HepG2 (cell line): ENCODE results near the gene VAC14. TPM values are rescaled to one million over a fixed set of nuclear protein-coding genes. Genes with fewer than 3 reads are reported as not detected.
A peak's percentile ranks its signal among the peaks of the same experiment; 100 is the strongest.

Experiments used
- ARID2 ChIP-seq: sonication (generic); formaldehyde crosslinking; IDR thresholded peaks from 2 replicates; pipeline ENCODE4 v1.8.1; 2022; ENCODE audit warnings: mild to moderate bottlenecking, missing genetic modification reagents, borderline replicate concordance
- CCDC6 ChIP-seq: sonication (generic); formaldehyde crosslinking; IDR thresholded peaks from 2 replicates; pipeline ENCODE4 v1.8.1; 2022; ENCODE audit warnings: mild to moderate bottlenecking, missing genetic modification reagents, moderate library complexity
- ETV5 ChIP-seq: IDR thresholded peaks from 2 replicates; pipeline ENCODE4 v1.6.1; 2018; ENCODE audit warnings: missing biosample characterization, missing genetic modification reagents, inconsistent platforms, borderline replicate concordance
- GATAD2A ChIP-seq: IDR thresholded peaks from 2 replicates; pipeline ENCODE4 v1.6.1; 2016
- HOXA5 ChIP-seq: sonication (generic); formaldehyde crosslinking; IDR thresholded peaks from 2 replicates; pipeline ENCODE4 v1.4.0; 2020; ENCODE audit warnings: missing genetic modification reagents
- HOXA9 ChIP-seq: sonication (generic); formaldehyde crosslinking; IDR thresholded peaks from 2 replicates; pipeline ENCODE4 v1.8.1; 2022; ENCODE audit warnings: missing genetic modification reagents, mild to moderate bottlenecking, moderate library complexity, borderline replicate concordance
- JARID2 ChIP-seq: sonication (generic); formaldehyde crosslinking; IDR thresholded peaks from 2 replicates; pipeline ENCODE4 v1.8.1; 2023; ENCODE audit warnings: missing genetic modification reagents, inconsistent platforms; ENCODE audit not compliant: insufficient replicate concordance
- RAD21 ChIP-seq: fragments of 450-650 bp; formaldehyde crosslinking; IDR thresholded peaks from 2 replicates; pipeline ENCODE4 v1.5.0; 2020; ENCODE audit warnings: mild to moderate bottlenecking
- RFXAP ChIP-seq: sonication (generic); formaldehyde crosslinking; IDR thresholded peaks from 2 replicates; pipeline ENCODE4 v1.4.0; 2020; ENCODE audit warnings: missing genetic modification reagents, borderline replicate concordance
- SPEN ChIP-seq: sonication (generic); formaldehyde crosslinking; IDR thresholded peaks from 2 replicates; pipeline ENCODE4 v1.5.1; 2020; ENCODE audit warnings: low read depth, mild to moderate bottlenecking, missing genetic modification reagents
- ZBTB21 ChIP-seq: sonication (generic); formaldehyde crosslinking; IDR thresholded peaks from 2 replicates; pipeline ENCODE4 v1.4.0; 2020; ENCODE audit warnings: missing genetic modification reagents
- ZNF343 ChIP-seq: sonication (generic); formaldehyde crosslinking; IDR thresholded peaks from 2 replicates; pipeline ENCODE4 v1.4.0; 2020; ENCODE audit warnings: mild to moderate bottlenecking, missing genetic modification reagents
- ZNF619 ChIP-seq: sonication (generic); formaldehyde crosslinking; IDR thresholded peaks from 2 replicates; pipeline ENCODE4 v1.4.0; 2020; ENCODE audit warnings: mild to moderate bottlenecking, missing genetic modification reagents
- ZNF672 ChIP-seq: sonication (generic); formaldehyde crosslinking; IDR thresholded peaks from 2 replicates; pipeline ENCODE4 v1.8.1; 2022; ENCODE audit warnings: missing genetic modification reagents
- ZNF720 ChIP-seq: sonication (generic); formaldehyde crosslinking; IDR thresholded peaks from 2 replicates; pipeline ENCODE4 v1.4.0; 2020; ENCODE audit warnings: missing genetic modification reagents
- ZSCAN21 ChIP-seq: sonication (generic); formaldehyde crosslinking; IDR thresholded peaks from 2 replicates; pipeline ENCODE4 v1.8.0; 2022; ENCODE audit warnings: mild to moderate bottlenecking, missing genetic modification reagents, moderate library complexity, borderline replicate concordance
- ZSCAN25 ChIP-seq: sonication (generic); formaldehyde crosslinking; IDR thresholded peaks from 2 replicates; pipeline ENCODE4 v1.8.0; 2022; ENCODE audit warnings: mild to moderate bottlenecking, missing genetic modification reagents
- polyA plus RNA-seq, 8 experiments: library from polyadenylated mRNA; depleted of rRNA in 3 of 8; stranded (reverse) in 7 of 8; unstranded in 1 of 8; fragments of >200 nt; fragmentation: Illumina TruSeq in 4 of 8; extraction: Trizol in 4 of 8; gene quantifications; 2 replicates each; pipeline versions ENCODE4 v1.2.1 to v1.2.3, GENCODE V29; 2011 to 2016; ENCODE audit warnings: low read depth in 4 of 8, missing spikeins in 1 of 8, mixed read lengths in 1 of 8; ENCODE audit not compliant: insufficient read depth in 1 of 8
- total RNA-seq, 5 experiments: library from RNA; depleted of rRNA; stranded (reverse); fragments of >200 nt; fragmentation: Illumina TruSeq; extraction: Trizol; gene quantifications; 2 replicates each; pipeline ENCODE4 v1.2.3, GENCODE V29; 2016; ENCODE audit warnings: low read depth in 1 of 5
- TF ChIP-seq, protein P1 (sequence below): IDR thresholded peaks from 2 replicates; pipeline ENCODE4 v1.6.1; 2016; ENCODE audit warnings: mild to moderate bottlenecking
- TF ChIP-seq, protein P2 (sequence below): sonication (generic); formaldehyde crosslinking; conservative IDR thresholded peaks from 2 replicates; pipeline ENCODE4 v1.5.0; 2020; ENCODE audit warnings: missing genetic modification reagents
- TF ChIP-seq, protein P3 (sequence below): sonication (generic); formaldehyde crosslinking; IDR thresholded peaks from 2 replicates; pipeline ENCODE4 v1.4.0; 2020; ENCODE audit warnings: low read depth, mild to moderate bottlenecking, missing genetic modification reagents
- TF ChIP-seq, protein P4 (sequence below): sonication (generic); formaldehyde crosslinking; conservative IDR thresholded peaks from 2 replicates; pipeline ENCODE4 v1.4.0; 2020; ENCODE audit warnings: missing genetic modification reagents
- TF ChIP-seq, protein P5 (sequence below): sonication (generic); formaldehyde crosslinking; IDR thresholded peaks from 2 replicates; pipeline ENCODE4 v1.8.0; 2022; ENCODE audit warnings: missing genetic modification reagents, mild to moderate bottlenecking, inconsistent platforms, borderline replicate concordance

VAC14 gene
- total and polyA plus RNA-seq, 2 of the 13 experiments (the other 11 are each of a cell fraction or from before 2014, with no cell fraction given) = 23.5 to 24.6 TPM

DNA sequence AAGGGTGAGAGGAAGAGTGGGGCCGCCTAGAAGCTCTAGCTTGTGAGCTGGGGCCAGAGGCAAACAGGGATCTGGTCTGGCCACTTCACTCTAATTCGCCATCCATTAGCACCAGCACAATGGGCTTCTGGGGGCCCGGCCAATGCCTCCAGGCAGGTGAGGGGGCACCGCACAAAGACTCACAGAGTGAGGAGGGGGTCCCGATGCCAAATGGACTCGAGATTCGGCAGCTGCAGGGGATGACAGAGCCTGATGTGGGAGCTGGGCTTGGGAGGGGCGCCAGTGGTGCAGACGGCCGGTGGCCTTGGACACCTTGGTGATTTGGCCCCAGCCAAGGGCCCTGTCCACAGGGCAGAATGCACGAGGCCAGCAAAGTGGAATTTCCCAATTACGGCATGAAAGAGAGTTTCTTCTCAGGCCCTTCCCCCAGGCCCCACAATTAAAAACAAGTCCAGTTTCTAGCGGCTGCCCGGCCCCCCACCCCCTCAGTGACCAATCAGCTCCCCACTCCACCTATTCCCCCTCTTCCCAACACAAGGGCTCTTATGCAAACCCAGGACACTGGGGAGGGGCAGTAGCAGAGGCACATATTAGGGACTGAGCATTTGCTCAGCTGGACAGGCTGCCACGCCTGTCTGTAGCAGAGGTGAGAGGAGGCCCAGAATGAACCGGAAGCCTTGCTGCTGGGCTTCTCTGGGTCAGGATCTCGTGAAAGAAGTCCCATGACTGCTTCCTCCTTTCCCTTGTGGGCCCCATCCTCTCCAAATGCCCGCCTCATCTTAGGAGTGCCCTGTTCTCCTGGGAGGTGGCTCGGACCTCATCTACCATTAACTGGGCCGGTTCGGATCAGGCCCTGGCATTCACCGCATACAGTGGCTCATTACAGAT lies 75.7 kb downstream of the VAC14 start (continued):
- TF ChIP-seq ZBTB21 (CRISPR knock-in tag) (peak; percentile 69), ZSCAN25 (CRISPR knock-in tag) (peak; percentile 70; the same call in 1 of the 2 replicates), RFXAP (peak; percentile 92), SPEN (CRISPR knock-in tag) (peak; percentile 95), JARID2 (CRISPR knock-in tag) (peak; percentile 66), HOXA5 (CRISPR knock-in tag) (no peak; the same call in 1 of the 2 replicates), ZNF343 (CRISPR knock-in tag) (peak; percentile 89; the same call in 1 of the 2 replicates), HOXA9 (CRISPR knock-in tag) (no peak; the same call in 1 of the 2 replicates), ZSCAN21 (peak; percentile 70; the same call in 1 of the 2 replicates), RAD21 (CRISPR knock-in tag) (peak; percentile 31), ARID2 (CRISPR knock-in tag) (peak; percentile 97), ZNF619 (CRISPR knock-in tag) (no peak), ETV5 (CRISPR knock-in tag) (peak; percentile 96), ZNF672 (CRISPR knock-in tag) (no peak), CCDC6 (CRISPR knock-in tag) (peak; percentile 91), ZNF720 (CRISPR knock-in tag) (no peak), GATAD2A (peak; percentile 80; the same call in 1 of the 2 replicates)
- TF ChIP-seq, protein P1, sequence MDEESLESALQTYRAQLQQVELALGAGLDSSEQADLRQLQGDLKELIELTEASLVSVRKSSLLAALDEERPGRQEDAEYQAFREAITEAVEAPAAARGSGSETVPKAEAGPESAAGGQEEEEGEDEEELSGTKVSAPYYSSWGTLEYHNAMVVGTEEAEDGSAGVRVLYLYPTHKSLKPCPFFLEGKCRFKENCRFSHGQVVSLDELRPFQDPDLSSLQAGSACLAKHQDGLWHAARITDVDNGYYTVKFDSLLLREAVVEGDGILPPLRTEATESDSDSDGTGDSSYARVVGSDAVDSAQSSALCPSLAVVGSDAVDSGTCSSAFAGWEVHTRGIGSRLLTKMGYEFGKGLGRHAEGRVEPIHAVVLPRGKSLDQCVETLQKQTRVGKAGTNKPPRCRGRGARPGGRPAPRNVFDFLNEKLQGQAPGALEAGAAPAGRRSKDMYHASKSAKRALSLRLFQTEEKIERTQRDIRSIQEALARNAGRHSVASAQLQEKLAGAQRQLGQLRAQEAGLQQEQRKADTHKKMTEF (CRISPR knock-in tag) = peak; percentile 91
- TF ChIP-seq, protein P2, sequence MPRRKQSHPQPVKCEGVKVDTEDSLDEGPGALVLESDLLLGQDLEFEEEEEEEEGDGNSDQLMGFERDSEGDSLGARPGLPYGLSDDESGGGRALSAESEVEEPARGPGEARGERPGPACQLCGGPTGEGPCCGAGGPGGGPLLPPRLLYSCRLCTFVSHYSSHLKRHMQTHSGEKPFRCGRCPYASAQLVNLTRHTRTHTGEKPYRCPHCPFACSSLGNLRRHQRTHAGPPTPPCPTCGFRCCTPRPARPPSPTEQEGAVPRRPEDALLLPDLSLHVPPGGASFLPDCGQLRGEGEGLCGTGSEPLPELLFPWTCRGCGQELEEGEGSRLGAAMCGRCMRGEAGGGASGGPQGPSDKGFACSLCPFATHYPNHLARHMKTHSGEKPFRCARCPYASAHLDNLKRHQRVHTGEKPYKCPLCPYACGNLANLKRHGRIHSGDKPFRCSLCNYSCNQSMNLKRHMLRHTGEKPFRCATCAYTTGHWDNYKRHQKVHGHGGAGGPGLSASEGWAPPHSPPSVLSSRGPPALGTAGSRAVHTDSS (CRISPR knock-in tag) = 0 out of 2 replicates have a peak, but pooled peaks have one; percentile 81
- TF ChIP-seq, protein P3, sequence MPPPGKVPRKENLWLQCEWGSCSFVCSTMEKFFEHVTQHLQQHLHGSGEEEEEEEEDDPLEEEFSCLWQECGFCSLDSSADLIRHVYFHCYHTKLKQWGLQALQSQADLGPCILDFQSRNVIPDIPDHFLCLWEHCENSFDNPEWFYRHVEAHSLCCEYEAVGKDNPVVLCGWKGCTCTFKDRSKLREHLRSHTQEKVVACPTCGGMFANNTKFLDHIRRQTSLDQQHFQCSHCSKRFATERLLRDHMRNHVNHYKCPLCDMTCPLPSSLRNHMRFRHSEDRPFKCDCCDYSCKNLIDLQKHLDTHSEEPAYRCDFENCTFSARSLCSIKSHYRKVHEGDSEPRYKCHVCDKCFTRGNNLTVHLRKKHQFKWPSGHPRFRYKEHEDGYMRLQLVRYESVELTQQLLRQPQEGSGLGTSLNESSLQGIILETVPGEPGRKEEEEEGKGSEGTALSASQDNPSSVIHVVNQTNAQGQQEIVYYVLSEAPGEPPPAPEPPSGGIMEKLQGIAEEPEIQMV (CRISPR knock-in tag) = peak; percentile 66; the same call in 1 of the 2 replicates
- TF ChIP-seq, protein P4, sequence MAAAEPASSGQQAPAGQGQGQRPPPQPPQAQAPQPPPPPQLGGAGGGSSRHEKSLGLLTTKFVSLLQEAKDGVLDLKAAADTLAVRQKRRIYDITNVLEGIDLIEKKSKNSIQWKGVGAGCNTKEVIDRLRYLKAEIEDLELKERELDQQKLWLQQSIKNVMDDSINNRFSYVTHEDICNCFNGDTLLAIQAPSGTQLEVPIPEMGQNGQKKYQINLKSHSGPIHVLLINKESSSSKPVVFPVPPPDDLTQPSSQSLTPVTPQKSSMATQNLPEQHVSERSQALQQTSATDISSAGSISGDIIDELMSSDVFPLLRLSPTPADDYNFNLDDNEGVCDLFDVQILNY (CRISPR knock-in tag) = no peak; the same call in 1 of the 2 replicates
- TF ChIP-seq, protein P5, sequence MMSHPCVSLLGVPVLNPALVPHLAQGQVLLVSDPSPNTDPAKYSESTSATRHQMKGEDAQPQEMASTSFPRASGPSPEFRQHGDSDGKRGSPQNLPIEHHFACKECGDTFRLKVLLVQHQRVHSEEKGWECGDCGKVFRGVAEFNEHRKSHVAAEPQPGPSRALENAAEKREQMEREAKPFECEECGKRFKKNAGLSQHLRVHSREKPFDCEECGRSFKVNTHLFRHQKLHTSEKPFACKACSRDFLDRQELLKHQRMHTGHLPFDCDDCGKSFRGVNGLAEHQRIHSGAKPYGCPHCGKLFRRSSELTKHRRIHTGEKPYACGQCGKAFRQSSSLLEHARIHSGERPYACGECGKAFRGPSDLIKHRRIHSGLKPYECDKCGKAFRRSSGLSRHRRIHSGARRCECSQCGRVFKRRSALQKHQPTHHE = peak; percentile 84
